CMK (cell line): Measurements from ENCODE around the gene ZNF565.
"Not testable (repeated sequence)": the region's sequence is repeated elsewhere in the genome, so short reads cannot be mapped to it uniquely, and the experiment has no call there.

ENCODE experiments used
- DNase-seq: peaks from one replicate; pipeline ENCODE4 v3.0.0-alpha.2; 2010; ENCODE audit warnings: low read depth

ZNF565 gene

DNA sequence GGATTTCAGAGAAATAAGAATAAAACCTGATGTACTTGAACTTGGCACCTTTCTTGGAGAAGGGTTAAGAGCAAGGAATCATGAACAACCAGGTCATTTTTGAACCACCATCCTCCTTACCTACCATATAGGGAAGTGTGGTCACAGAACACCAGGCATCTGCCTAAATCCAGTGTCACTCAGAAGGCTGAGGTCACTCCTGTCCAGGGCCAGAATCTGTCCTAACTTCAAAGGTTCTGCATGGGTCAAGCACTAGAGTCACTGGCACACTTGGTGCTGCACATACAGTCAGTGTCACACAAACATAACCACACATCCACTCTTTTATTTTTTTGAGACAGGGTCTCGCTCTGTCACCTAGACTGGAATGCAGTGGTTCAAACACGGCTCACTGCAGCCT, 1.6 kb downstream of the ZNF565 start:
- no peak for DNase-seq

DNA sequence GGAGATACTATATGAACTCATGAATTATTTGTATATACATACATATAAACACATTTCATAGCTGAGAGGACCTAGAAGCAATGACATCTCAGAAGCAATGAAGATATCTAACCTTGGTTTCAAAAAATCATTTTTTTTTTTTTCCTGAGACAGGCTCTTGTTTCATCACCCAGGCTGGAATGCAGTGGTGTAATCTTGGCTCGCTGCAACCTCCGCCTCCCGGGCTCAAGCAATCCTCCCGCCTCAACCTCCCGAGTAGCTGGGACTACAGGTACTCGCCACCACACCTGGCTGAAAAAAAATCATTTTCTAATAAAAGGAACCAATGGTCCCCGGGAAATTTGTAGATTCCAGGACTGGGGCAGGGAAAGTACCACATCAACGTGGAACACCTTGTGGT, 4.0 kb downstream of the ZNF565 start:
- DNase-seq, result no peak

DNA sequence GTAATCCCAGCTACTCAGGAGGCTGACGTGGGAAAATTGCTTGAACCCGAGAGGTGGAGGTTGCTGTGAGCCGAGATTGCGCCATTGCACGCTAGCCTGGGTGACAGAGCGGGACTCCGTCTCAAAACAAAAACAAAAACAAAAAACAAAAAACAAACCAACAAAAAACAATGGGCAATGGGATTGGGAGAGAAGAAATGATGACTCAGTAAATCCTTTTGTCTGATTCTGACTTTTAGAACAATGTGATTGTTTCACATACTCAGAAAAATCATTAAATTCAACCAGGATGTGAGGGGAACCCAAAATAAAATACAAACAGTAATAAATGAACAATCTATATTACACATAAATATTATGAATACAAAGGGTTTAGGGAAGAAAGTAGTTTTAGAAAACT, 5.1 kb downstream of the ZNF565 start:
- DNase-seq, result no peak

DNA sequence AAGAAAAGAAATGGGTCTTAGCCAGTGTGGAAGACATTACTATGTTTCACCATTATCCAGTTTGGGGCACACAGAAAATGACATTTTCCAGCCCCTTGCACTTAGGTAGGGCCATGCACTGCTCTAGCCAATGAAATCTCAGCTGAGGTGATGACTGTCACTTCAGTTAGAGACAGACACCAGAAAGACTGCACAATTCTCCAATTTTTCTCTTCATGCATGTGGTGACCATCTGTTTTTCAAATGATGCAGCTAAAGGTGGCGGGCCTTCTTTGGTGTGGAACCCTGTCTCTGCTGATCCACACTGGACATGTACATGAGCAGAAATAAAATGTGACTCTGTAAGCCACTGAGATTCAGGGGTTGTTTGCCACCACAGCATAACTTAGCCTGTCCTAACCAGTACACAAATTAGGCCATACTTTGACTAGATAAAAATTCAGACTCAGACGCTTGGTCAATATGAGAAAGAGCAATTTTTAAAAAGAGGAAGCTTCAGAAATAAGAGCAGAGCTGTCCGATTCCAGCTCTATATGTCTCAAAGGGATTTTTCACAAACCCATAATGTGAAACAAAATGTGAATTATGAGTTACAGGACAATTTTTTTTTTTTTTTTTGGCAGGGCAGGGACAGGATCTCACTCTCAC, 6.7 kb downstream of the ZNF565 start:
- no peak for DNase-seq

DNA sequence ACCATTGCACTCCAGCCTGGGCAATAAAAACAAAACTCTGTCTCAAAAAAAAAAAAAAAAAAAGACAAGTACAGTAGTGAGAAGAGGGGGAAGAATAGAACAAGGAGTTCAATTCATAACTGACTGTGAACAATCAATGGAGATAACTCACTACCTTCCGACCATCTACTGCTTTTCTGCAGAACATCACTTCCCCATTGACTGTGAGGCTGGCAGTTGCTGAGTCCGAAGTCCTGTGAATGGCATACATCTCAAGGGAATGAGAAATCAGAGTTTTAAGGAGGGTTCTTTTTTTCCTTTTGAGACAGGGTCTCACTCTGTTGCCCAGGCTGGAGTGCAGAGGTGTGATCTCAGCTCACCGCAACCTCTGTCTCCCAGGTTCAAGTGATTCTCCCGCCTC, 11.2 kb downstream of the ZNF565 start:
- no peak for DNase-seq

DNA sequence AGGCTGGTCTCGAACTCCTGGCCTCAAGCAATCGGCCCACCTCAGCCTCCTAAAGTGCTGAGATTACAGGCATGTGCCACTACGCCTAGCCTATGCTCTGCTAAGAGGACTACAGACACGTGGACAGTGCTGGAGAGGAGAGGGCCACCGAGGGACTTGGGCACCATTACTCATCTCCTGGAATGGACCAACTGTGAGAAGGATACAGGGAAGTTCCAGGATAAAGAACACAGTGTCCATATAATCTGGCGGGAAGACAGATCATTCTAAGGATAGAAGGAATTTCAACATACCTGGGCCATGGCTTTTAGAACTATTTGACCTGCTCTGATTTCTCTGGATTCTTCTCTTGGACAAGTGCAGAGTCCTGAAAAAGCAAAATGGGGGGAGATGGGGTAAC, 12.8 kb downstream of the ZNF565 start:
- DNase-seq, result no peak

DNA sequence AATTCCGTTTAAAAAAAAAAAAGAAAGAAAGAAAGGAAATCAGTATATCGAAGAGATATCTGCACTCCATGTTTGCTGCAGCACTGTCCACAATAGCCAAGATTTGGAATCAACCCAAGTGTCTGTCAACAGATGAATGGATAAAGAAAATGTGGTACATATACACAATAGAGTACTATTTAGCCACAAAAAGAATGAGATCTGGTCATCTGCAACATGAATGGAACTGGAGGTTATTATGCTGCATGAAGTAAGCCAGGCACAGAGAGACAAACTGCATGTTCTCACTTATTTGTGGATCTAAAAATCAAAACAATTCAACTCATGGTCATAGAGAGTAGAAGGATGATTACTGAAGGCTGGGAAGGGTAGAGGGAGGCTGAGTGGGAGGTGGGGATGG, 16.3 kb downstream of the ZNF565 start:
- DNase-seq, result no peak

DNA sequence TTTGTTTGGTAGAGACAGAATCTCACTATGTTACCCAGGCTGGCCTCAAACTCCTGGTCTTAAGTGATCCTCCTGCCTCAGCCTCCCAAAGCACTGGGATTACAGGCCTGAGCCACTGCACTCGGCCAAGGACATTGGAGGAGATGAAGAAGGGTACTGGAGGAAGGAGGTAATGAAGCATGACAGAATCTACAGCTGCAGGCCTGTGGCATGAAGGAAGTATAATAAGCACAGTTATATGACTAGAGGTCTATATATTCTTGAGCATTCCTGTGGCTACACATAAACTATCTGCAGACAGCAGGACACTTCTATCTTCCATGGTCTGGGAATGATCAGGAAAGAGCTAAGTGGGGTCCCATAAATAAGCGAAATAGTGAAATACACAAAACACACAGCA, 18.2 kb downstream of the ZNF565 start:
- DNase-seq, result no peak

DNA sequence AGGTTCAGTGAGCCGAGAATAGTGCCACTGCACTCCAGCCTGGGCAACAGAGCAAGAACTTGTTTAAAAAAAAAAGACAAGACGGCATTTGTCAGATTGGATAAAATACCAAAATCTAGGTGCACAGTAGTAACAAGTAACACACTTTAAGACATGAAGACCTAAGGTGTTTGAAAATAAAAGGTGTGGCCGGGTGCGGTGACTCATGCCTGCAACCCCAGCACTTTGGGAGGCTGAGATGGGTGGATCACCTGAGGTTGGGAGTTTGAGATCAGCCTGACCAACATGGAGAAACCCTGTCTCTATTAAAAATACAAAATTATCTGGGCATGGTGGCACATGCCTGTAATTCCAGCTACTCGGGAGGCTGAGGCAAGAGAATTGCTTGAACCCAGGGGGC, 27.7 kb downstream of the ZNF565 start:
- DNase-seq, result not testable (repeated sequence)

DNA sequence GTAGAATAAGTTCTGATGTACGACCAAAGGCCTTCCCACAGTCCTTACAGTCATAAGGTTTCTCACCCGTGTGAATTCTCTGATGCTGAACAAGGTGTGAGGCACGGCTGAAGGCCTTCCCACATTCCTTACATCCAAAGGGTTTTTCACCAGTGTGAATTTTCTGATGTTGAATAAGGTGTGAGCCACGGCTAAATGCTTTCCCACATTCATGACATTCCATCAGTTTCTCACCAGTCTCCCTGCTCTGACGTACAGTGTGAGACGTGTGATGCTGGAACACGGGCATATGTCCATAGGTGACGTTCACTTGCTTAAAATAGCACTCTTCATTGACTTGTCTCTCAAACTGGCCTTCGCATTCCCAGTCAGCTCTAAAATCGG, 31.2 kb downstream of the ZNF565 start:
- no peak for DNase-seq

DNA sequence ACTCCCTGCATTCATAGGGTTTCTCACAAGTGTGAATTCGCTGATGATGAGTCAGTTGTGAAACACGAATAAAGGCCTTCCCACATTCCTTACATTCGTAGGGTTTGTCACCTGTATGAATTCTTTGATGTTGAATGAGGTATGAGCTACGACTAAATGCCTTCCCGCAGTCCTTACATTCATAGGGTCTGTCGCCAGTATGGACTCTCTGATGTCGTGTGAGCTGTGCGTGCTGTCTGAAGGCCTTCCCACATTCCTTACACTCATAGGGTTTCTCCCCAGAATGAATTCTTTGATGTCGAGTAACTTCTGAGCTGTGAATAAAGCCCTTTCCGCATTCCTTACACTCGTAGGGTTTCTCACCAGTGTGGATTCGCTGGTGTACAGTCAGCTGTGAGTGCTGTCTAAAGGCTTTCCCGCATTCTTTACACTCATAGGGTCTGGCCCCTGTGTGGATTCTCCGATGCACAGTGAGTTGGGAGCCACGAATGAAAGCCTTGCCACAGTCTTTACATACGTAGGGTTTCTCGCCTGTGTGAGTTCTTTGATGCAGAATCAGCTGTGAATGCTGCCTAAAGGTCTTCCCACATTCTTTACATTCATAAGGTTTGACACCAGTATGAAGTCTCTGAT, 31.7 kb downstream of the ZNF565 start:
- no peak for DNase-seq

DNA sequence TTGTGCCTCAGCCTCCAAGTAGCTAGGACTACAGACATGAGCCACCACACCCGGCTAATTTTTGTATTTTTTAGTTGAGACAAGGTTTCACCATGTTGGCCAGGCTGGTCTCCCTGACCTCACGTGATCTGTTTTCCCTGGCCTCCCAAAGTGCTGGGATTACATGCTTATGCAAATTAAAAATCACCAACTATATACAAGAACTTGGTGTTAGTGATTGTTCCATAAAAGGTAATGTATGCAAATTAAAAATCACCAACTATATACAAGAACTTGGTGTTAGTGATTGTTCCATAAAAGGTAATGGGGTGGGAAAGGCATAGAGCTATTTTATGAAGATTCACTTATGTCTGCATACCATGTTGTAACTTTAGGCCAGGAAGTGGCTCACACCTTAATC, 35.4 kb downstream of the ZNF565 start:
- DNase-seq, result not testable (repeated sequence)

DNA sequence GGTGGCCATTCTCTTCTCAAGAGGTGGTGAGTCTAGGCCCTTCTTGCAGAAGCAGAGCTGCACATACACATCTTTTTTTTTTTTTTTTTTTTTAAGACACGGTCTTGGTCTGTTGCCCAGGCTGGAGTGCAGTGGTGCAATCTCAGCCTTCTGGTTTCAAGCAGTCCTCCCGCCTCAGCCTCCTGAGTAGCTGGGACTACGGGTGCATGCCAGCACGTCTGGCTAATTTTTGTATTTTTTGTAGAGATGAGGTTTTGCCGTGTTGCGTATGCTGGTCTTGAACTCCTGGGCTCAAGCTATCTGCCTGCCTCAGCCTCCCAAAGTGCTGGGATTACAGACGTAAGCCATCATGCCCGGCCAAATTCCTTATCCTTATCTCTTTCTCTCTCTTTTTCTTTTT, 40.6 kb downstream of the ZNF565 start:
- not testable (repeated sequence) for DNase-seq

DNA sequence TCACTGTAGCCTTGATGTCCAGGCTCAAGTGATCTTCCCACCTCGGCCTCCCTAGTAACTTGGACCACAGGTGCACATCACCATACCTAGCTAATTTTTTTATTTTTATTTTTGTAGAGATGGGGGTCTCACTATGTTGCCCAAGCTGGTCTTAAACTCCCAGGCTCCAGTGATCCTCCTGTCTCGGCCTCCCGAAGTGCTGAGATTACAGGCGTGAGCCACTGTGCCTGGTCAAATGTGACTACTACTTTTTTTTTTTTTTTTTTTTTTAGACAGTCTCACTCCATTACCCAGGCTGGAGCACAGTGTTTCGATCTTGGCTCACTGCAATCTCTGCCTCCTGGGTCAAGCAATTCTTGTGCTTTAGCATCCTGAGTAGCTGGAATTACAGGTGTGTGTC, 41.6 kb downstream of the ZNF565 start:
- no peak for DNase-seq

DNA sequence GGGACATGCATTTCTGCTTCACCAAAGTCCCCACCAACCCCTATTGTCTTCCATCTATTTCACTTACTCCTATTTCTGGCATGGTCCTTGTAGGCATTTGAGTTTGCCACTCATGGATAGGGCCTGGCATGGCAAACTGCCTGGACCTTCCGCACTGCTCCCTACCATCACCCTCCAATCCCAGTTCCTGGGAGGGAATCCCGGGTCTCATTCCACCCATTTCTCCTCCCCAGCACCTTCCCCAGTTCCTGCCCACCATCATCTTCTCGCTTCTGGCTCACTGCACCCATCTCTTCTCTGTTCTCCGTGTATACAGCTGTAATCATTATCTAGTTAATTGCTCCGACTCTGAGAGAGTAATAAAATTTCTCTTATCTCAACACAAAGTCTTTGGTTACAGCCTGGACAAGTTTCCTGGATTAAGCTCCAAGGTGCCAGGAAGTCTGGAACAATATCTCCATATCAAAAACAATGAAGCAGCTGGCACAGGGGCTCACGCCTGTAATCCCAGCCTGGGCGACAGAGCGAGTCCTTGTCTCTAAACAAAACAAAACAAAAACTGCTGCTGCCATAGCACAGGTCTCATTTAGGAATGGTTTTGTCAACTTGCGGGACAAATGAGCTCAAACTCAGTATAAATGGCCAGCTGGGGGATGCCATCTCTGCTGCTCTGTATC, 45.2 kb downstream of the ZNF565 start:
- no peak for DNase-seq

DNA sequence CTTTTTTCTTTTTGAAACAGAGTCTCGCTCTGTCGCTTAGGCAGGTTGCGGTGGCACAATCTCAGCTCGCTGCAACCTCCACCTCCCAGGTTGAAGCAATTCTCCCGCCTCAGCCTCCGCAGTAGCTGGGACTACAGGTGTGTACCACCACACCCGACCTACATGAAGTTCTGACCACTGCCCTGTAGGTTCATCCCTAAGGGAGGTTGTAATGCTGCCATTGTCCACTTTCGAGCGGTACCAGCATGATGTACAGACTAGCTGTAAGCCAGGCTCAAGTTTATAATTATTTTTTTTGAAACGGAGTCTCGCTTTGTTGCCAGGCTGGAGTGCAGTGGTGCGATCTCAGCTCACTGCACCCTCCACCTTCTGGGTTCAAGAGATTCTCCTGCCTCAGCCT, 50.7 kb downstream of the ZNF565 start:
- no peak for DNase-seq

DNA sequence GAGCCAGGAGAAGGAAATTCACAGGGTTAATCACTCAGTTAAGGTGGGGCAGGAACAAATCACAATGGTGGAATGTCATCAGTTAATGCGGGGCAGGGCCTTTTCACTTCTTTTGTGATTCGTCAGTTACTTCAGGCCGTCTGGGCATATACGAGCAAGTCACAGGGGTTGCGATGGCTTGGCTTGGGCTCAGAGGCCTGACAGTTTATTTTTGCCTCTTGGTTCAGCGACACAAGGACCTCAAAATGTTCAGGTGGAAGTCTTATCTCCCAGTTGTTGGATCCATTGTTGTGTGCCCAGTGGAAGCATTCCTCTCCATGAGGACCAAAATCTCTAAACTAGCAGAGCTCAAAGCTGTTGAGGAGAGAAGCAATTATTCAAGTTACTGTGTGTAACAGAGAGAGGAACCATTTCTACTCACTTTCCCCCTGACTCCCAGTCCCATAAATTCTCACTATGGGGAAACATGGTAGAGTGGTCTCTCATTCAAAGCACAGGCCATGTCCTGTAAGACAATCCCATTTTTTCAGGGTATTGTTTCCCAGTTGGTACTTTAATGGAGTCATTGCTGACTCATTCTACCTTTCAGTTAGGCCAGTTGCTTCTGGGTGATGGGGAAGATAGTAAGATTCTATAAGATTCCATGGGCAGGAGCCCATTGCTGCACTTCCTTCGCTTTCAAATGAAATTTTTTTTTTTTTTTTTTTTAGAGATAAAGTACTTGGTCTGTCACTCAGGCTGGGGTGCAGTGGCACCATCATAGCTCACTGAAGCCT, 53.5 kb downstream of the ZNF565 start:
- no peak for DNase-seq

DNA sequence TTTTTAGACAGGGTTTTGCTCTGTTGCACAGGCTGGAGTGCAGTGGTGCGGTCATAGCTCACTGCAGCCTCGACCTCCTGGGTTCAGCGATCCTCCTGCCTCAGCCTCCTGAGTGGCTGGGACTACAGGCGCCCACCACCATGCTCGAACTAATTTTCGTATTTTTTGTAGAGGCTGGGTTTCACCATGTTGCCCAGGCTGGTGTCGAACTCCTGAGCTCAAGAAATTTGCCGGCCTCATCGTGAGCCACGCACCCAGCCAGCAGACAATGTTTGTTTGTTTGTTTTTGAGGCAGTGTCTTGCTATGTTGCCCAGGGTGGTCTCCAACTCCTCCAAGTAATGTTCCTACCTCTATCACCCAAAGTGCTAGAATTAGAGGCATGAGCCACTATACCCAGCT, 61.3 kb downstream of the ZNF565 start:
- no peak for DNase-seq

DNA sequence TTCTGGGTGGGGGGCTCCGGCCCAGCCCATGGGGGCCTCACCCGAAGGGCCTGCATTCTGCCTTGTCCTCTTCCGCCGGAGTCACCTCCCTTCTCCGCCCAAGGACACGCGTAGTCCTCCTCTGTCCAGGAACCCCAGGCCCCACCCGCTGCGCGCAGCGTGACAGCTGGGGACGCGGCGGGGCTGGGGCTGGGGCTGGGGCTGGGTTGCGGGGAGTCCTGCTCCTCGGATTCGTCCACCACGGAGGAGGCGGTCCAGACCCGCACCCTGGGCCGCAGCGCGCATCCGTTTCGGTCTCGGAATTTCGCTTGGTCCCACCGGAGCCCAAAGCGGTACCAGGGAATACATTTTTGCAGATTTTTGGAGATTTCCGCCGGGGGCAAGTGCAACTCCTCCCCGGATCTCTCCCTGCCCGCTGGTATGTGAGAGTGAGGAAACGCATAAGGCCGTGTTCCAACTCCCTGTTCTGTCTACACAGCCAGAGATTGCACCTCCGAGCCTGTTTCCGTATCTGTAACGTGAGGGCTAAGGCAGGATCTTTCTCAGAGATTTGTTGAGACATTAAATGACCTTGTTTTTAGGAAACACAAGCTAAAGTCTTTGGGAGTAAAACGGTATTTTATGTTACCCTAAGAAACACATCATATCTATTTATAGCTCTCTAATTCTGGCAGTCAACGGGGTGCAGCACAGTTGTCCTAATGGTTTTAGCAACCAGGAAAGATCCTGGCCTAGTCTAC, 61.9 kb downstream of the ZNF565 start, which contains the start of gene COX7A1:
TSS of gene COX7A1 (minus strand) at position 96 of the 740 bp plus-strand sequence. CDS start at position 56, 40 bp downstream.
- no peak for DNase-seq

DNA sequence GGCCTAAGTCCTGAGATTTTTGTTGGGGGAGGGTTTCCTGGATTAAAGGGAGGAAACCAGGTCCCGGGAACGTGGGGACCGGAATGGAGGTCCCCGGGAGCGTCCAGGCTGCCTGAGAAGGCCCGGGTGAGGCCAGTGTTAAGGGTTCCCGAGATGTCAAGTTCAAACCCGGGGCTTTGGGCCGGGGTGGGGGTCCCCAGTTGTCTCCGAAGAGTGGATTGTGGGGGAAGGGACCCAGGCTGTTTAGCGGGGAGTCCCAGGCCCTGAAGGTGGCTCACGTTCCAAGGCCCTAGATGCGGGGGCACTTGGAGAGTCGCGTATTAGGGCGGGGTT, 62.5 kb downstream of the ZNF565 start:
- DNase-seq, result no peak

DNA sequence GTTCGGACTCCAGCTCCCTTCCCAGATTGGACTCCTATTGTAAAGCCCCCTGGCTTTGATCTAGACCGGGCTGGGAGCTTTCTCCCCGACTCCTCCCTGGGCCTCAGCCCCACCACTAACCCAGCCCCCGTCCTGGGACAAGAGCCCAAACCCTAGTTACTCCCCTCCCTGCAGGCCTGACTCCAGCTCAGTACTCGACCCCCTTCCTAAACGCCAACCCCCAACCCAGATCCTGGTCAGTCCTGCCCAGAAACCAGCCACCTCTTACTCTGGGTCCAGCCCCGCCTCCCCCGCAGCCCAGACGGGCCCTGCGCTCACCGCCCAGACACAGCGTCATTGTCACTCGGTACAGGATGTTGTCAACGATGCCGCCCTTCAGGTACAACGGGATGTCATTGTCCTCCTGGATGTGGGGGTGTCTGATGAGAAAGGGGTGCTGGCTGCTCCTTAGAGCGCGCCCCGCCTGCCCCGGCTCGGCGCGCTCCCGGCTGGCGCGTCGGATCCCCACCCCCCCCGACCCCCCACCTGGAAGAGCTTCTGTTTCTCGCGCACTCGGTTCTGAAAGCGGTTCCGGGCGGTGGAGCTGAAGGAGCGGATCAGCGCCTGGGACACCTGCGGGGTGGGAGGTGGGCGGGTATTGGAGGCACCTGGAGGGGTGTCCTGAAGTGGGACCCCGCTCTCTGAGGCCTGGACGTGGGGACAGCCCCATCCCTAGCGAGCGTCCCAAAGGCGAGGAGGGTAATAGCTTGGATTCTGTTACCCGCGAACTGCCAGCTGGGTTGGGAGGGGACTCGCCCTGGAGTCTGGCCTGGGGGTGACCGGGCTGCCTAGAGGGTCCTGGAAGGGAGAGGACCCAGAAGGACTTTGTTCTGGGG, 63.1 kb downstream of the ZNF565 start:
- DNase-seq, result no peak
